ENCODE measurements around the gene PLCB1. TPM values are rescaled to one million over a fixed set of nuclear protein-coding genes. Genes with fewer than 3 reads are reported as not detected.

PLCB1 gene
- total RNA-seq, 1 donor from 2014 or later = 7.3 TPM

DNA sequence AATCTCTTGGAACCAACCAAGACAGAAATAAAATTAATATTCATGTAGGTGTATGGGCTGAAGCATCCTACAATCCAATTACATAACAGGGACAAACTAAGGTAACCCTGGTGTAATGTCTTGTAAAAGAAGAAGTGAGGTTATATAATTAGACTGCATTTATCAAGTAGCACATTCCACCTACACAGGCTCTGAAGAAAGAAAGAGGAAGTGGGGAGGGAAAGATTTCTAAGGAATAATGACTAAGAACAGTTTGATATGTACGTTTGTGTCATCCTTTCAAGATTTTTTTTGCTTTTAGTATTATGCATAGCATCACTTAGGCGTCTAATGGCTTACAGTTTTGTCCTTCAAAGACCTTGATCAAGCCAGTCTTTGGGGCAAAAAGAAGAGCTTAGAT is 139.7 kb downstream of the PLCB1 start:
- intact Hi-C loops (cut with DNase I) = no loop called here
- DNase-seq (ENCODE audit: low spot score) = no peak

- intact Hi-C loops (cut with DNase I) = no loop called here
- DNase-seq (ENCODE audit: low spot score) = no peak
Measured at GRCh38 chr20:8272766-8273165, 140.7 kb downstream of the PLCB1 start.

DNA sequence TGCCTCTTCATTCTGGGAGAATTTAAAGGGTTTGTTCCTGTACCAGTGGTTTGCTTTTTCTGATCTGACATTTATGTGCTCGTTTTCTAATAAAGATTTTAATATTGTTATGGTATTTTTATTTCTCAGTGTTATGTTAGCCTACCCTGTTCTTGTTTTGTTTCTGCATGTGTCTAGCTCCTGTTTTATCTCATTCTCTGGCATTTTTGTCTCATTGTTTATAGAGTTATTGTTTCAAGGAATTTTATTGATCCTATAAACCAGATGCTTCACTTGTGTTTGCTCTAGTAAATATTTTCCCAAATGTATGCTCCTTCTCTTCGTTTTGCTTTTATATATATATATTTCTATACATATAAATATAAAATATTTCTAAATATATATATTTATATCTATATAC is 152.8 kb downstream of the PLCB1 start:
- no peak for DNase-seq (ENCODE audit: low spot score)
- intact Hi-C loops (cut with DNase I) = no loop called here

DNA sequence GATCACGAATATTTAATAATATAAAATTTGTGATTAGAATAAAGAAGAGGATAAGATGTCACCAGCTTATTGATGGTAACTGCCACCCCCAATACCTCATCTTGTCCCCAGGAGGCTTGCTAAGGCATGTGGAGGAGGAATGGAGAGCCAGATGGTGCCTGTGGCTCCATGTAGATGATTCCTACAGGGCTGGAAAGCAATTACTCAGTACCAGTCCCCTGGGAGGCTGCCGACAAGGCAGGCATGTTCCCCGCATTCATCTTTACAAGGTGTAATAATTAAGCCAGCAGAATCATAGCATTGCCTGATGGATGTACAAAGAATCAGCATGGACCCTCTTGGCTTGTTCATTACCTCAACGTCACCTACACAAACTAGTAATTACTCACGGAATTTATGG is 155.3 kb downstream of the PLCB1 start:
- DNase-seq (ENCODE audit: low spot score) = no peak
- intact Hi-C loops (cut with DNase I) = no loop called here

GRCh38 chr20:8291200-8291599 is 159.1 kb downstream of the PLCB1 start:
- intact Hi-C loops (cut with DNase I) = no loop called here
- no peak for DNase-seq (ENCODE audit: low spot score)

DNA sequence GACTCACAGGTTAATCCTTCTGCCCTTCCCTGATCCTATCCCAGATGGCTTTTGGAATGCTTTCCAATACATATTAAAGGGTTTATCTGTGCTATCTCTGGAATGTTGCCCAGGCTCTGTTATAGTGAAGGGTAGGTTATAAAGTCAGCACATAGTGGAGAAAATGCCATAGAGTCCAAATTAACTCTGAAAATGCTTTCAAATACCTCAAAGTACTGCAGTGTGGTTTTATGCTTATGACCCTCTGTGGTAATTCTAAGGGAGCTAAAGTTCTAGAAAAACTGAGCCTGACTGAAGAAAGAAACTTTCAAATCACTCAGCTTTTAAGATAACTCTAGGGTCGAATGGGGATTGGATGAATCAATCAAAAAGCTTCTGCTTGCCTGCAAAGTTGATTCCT is 159.8 kb downstream of the PLCB1 start:
- intact Hi-C loops (cut with DNase I) = no loop called here

GRCh38 chr20:8292793-8293192 is 160.7 kb downstream of the PLCB1 start:
- no peak for DNase-seq (ENCODE audit: low spot score)
- intact Hi-C loops (cut with DNase I) = no loop called here

More for the DNA sequence above, 159.8 kb downstream of the PLCB1 start:
- no peak for DNase-seq (ENCODE audit: low spot score)

DNA sequence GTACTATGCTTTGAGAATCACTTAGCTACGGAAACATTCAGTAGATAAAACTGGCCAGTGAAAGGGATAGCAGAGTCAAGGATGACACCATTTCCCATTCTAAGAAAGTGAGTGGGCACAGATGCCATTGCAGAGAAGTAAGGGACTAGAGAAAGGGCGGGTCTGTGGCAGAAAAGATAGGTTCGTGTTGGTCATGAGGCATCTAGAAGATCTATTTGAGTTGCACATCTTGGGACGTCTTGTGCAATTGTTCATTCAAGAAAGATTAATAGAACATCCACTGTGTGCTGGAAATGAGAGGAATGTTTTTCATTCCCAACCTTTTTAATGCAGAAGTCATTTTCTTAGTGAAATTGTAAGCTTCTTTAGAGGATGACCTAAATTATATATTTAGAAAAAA is 161.7 kb downstream of the PLCB1 start:
- intact Hi-C loops (cut with DNase I) = no loop called here
- no peak for DNase-seq (ENCODE audit: low spot score)

- intact Hi-C loops (cut with DNase I) = no loop called here
- no peak for DNase-seq (ENCODE audit: low spot score)
Measured at GRCh38 chr20:8296536-8296935, 164.5 kb downstream of the PLCB1 start.

DNA sequence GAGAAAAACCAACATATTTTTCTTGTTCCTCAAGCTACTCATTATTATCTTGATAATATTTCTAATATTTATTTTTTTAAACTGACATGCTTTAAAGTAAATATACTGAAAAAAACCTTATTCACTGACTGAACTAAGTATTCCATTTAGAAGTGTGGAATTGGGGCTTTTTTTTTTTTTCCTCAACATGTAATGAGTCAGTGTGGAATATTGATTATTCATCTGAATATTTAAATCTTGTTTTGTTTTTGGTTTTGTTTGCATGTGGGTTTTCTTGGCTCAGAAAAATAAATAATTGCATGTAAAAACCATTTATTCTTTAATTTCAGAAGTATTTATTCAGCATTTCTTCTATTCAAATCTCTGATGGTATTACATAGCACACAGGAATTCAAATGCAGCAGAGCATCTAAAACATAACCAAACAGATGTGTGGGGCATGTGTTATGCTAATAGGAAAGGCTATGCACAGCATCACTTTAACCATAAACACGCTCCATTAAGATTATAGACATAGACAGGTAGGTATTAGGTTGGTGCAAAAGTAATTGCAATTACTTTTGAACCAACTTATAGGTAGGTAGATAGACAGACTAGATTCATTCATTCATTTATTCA is 166.5 kb downstream of the PLCB1 start:
- no peak for DNase-seq (ENCODE audit: low spot score)
- intact Hi-C loops (cut with DNase I) = no loop called here

- no peak for DNase-seq (ENCODE audit: low spot score)
- intact Hi-C loops (cut with DNase I) = loop anchor here (10.0 kb wide), 1 partner anchor 45 kb away; no protein-coding TSS in a partner anchor
Measured at GRCh38 chr20:8299921-8300320, 167.9 kb downstream of the PLCB1 start.

DNA sequence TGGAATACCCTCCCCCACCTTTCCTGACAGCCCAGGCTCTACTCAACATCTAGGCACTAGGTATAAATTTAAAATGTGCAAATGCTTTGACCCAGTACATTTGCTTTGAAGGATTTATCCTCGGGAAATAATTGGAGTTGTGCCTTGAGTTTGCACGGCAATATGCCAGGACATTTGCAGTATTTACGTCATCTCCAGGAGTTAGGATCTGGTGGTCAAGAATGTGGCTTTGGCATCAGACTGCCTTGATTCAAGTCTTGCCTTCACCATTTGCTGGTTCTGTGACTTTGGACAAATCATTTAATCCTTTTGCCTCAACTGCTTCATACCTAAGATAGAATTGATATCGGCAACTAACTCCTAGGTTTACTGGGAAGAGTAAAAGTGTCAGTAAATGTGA is 169.6 kb downstream of the PLCB1 start:
- intact Hi-C loops (cut with DNase I) = loop anchor here (10.0 kb wide), 1 partner anchor 47 kb away; no protein-coding TSS in a partner anchor
- DNase-seq (ENCODE audit: low spot score) = no peak

DNA sequence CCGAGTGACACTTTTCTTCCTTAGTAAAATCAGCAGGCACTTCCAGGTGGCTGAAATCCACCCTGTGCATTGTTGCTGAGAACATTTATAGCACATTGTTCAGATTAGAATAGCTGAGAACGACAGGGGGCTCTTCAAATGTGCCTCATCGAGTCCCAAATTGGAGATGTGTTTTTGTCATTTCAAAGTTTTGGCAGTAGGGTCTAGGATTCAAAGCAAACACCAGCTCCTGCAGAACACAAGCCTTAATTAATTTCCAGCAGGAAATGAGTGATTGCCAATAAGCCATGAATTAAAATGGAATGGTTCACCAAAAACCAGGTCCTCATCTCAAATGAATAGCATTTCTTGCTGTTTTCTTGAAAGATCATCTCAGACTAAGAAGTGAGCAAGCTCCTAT is 171.6 kb downstream of the PLCB1 start:
- no peak for DNase-seq (ENCODE audit: low spot score)
- intact Hi-C loops (cut with DNase I) = loop anchor here (10.0 kb wide), 1 partner anchor 49 kb away; no protein-coding TSS in a partner anchor

DNA sequence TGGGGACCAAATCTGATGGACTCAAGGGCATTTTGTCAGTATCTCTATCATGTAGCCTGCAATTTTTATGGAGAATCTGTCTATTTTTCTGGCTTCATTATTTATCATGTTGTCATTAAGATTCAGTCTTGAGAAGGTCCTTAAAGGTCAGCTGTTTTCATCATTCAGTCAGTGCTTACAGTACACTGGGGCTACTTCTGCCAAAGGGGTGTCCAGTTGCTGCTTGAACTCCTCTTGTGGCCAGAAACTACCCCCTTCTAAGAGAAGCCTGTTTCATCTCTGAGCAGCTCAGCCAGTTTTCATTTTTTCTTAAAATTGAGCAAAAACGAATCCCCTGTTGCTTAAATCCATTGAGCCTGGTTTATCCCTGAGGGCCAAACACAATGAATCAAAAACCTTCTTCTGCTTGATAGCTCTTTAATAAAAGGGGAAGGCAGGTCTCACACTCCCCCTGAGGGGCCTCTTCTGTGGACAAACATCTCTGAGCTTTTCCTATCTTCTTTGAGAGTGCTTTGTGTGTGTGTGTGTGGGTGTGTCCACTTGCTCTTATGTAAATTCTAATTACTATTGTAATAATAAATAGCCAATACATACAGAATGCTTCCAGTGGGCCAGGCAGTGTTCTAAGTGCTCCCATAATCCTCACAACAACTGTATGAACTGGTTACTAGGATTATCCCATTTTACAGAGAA is 172.2 kb downstream of the PLCB1 start:
- intact Hi-C loops (cut with DNase I) = loop anchor here (10.0 kb wide), 1 partner anchor 49 kb away; no protein-coding TSS in a partner anchor
- DNase-seq (ENCODE audit: low spot score) = no peak

DNA sequence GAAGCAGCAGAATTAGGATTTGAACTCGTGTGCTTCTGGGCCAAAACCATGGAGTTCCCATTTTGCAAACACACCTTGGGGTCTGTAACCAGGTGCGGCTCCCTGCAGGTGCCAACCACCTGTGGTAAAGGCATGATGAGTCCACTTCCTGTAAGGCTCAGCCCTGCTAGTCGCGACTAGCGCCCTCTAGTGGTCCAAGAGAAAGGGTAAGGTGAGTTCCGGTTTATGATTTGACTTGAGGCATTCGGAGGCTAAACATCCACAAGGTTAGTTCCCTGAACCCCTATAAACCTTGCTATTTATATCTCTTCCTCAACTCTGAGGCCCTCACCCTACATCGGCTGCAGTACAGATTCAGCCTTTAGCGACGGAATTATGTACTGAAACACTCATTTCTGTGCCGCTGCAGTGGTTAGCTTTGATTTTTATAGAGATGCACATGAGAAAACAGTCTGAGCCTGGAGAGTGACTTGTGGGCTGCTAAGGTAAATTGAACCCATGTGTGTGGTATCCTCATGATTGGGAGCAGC is 173.4 kb downstream of the PLCB1 start:
- peak; percentile 79 for DNase-seq (ENCODE audit: low spot score)
- intact Hi-C loops (cut with DNase I) = loop anchor here (5.0 to 10.0 kb wide), 2 partner anchors 51 to 173 kb away; partner anchors contain the start of gene PLCB1

DNA sequence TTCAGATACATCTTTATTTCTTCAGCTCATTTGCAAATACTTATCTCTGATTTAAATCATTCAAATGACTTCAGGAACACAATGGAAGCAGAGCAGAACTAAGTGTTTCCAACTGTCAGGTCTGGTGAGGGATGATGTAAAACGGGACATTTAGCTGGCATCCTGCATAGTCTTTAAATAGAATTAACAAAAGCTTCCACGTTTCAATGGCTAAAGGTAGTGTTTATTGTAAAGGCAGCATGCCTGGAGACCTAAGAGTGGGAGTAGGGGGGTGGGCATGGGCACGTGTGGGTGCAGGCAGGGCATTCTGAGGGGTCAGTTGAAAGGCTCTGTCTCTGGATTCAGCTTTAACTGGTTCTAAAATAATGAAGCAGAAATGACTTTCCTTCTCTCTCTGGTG is 174.9 kb downstream of the PLCB1 start:
- intact Hi-C loops (cut with DNase I) = loop anchor here (5.0 to 10.0 kb wide), 2 partner anchors 52 to 175 kb away; partner anchors contain the start of gene PLCB1
- DNase-seq (ENCODE audit: low spot score) = no peak

DNA sequence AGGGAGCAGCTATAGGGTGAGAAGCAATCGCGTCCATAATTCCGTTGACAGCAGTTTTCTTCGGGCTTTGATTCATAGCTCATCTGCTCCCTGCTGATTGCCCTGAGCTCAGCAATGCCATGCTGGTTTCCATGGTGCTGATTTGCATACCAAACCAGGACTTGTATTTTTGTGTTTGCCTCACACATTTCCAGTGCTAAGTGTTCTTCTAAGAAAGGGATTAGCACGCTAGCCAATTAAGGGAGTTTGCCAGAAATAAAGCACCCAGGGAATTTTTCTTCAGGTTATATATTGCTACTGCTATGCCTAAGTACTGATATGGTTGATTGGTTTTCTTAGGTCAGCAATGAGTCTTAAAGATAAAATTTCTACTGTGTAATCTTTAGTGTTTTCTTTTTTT is 177.6 kb downstream of the PLCB1 start:
- intact Hi-C loops (cut with DNase I) = loop anchor here (5.0 to 10.0 kb wide), 2 partner anchors 55 to 177 kb away; partner anchors contain the start of gene PLCB1
- no peak for DNase-seq (ENCODE audit: low spot score)

- intact Hi-C loops (cut with DNase I) = no loop called here
- no peak for DNase-seq (ENCODE audit: low spot score)
Measured at GRCh38 chr20:8310618-8311017, 178.6 kb downstream of the PLCB1 start.

GRCh38 chr20:8313073-8313472 is 181.0 kb downstream of the PLCB1 start:
- DNase-seq (ENCODE audit: low spot score) = no peak
- intact Hi-C loops (cut with DNase I) = no loop called here

GRCh38 chr20:8315639-8316573 is 183.8 kb downstream of the PLCB1 start:
- DNase-seq (ENCODE audit: low spot score) = no peak
- intact Hi-C loops (cut with DNase I) = no loop called here

Measured in cardiac septum (tissue), 1 donor.